H1 (cell line): Measurements from ENCODE around the gene EIF4E3. TPM values are rescaled to one million over a fixed set of nuclear protein-coding genes. Genes with fewer than 3 reads are reported as not detected.
A peak's percentile ranks its signal among the peaks of the same experiment; 100 is the strongest.

ENCODE experiments used
- CTCF ChIA-PET: fragments of 300-600 bp; sonication (Branson Sonifier 250); formaldehyde crosslinking; loops from one replicate; lab custom pipeline; 2021; ENCODE audit not compliant: partially characterized antibody; lab: Charles Lee
- POLR2A ChIA-PET: fragments of 300-600 bp; sonication (Branson Sonifier 250); formaldehyde crosslinking; loops from one replicate; lab custom pipeline; 2021; ENCODE audit warnings: inconsistent platforms; ENCODE audit not compliant: partially characterized antibody; lab: Charles Lee
- DNase-seq, 2 experiments: peaks; one replicate each; pipeline versions ENCODE4 v3.0.0 to v3.0.0-alpha.2; 2010 to 2022; ENCODE audit warnings: low spot score in 2 of 2, low read depth in 1 of 2, mixed read lengths in 1 of 2
- FAIRE-seq: peaks from 2 replicates; lab custom pipeline; 2011; peaks lifted over from hg19 to GRCh38; lab: Jason Lieb, UNC
- H2AFZ ChIP-seq: 2 replicates; pipeline ENCODE4 v1.8.1; 2012; ENCODE audit warnings: low read length, inconsistent platforms
- H2AK5ac ChIP-seq: 2 replicates; pipeline ENCODE4 v1.6.1; 2013; ENCODE audit warnings: low read depth, low read length
- H2BK120ac ChIP-seq: replicated peaks from 2 replicates; pipeline ENCODE3; 2013; ENCODE audit warnings: low read depth, low read length, inconsistent platforms
- H2BK12ac ChIP-seq: 2 replicates; pipeline ENCODE4 v1.6.1; 2013; ENCODE audit warnings: low read depth, low read length
- H2BK15ac ChIP-seq: 2 replicates; pipeline ENCODE4 v1.6.1; 2013; ENCODE audit warnings: low read length
- H2BK20ac ChIP-seq: 2 replicates; pipeline ENCODE4 v1.6.1; 2013; ENCODE audit warnings: low read length
- H2BK5ac ChIP-seq: 2 replicates; pipeline ENCODE4 v1.6.1; 2013; ENCODE audit warnings: low read depth, low read length
- H3K14ac ChIP-seq: 2 replicates; pipeline ENCODE4 v1.6.1; 2013; ENCODE audit warnings: inconsistent platforms; ENCODE audit not compliant: insufficient read length
- H3K18ac ChIP-seq: 2 replicates; pipeline ENCODE4 v1.6.1; 2013; ENCODE audit warnings: low read length; ENCODE audit errors: extremely low read depth
- H3K23ac ChIP-seq: 2 replicates; pipeline ENCODE4 v1.6.1; 2013; ENCODE audit warnings: inconsistent platforms; ENCODE audit not compliant: insufficient read length
- H3K23me2 ChIP-seq: 2 replicates; pipeline ENCODE4 v1.6.1; 2013; ENCODE audit warnings: low read depth, low read length
- H3K27ac ChIP-seq: 2 replicates; pipeline ENCODE4 v1.6.1; 2011; ENCODE audit warnings: low read depth, low read length, inconsistent platforms
- H3K27me3 ChIP-seq, 4 experiments: replicated peaks in 1 of 4; 1 replicate in 1 of 4; 2 replicates in 3 of 4; pipeline versions ENCODE4 v1.6.1 to v1.8.1; 2011 to 2013; ENCODE audit warnings: low read length in 3 of 4, mild to moderate bottlenecking in 3 of 4, inconsistent platforms in 2 of 4, mixed read lengths in 2 of 4, moderate library complexity in 1 of 4; ENCODE audit not compliant: control insufficient read depth in 3 of 4, insufficient read depth in 3 of 4; ENCODE audit errors: extremely low read depth in 1 of 4
- H3K36me3 ChIP-seq, 4 experiments: 2 replicates each; pipeline versions ENCODE4 v1.6.1 to v1.8.1; 2011 to 2013; ENCODE audit warnings: mild to moderate bottlenecking in 4 of 4, low read length in 3 of 4, moderate library complexity in 2 of 4, control low read depth in 1 of 4, inconsistent platforms in 1 of 4; ENCODE audit not compliant: insufficient read depth in 4 of 4, control insufficient read depth in 2 of 4
- H3K4ac ChIP-seq: replicated peaks from 2 replicates; pipeline ENCODE3; 2013; ENCODE audit warnings: low read length, low read depth, mixed read lengths, inconsistent platforms; ENCODE audit not compliant: insufficient read length
- H3K4me1 ChIP-seq, 4 experiments: replicated peaks in 1 of 4; 1 replicate in 1 of 4; 2 replicates in 3 of 4; pipeline versions ENCODE4 v1.6.1 to v1.8.1; 2011 to 2013; ENCODE audit warnings: low read length in 3 of 4, inconsistent platforms in 2 of 4, mixed read lengths in 1 of 4; ENCODE audit not compliant: insufficient read depth in 4 of 4, control insufficient read depth in 3 of 4
- H3K4me2 ChIP-seq, 2 experiments: 2 replicates each; pipeline versions ENCODE4 v1.6.1 to v1.8.1; 2011 to 2013; ENCODE audit warnings: low read depth in 2 of 2, low read length in 2 of 2, control low read depth in 1 of 2, inconsistent platforms in 1 of 2, mild to moderate bottlenecking in 1 of 2; ENCODE audit not compliant: insufficient read depth in 1 of 2
- H3K4me3 ChIP-seq, 4 experiments: fragments of 200-600, 300-600 bp in 1 of 4; sonication (generic), shearing (Covaris generic), sonication (Bioruptor Twin) in 1 of 4; 2 replicates each; pipeline versions ENCODE4 v1.5.1 to v1.8.1; 2011 to 2016; ENCODE audit warnings: low read length in 4 of 4, low read depth in 3 of 4, control low read depth in 2 of 4, inconsistent platforms in 2 of 4, mild to moderate bottlenecking in 2 of 4, mixed read lengths in 1 of 4, moderate library complexity in 1 of 4; ENCODE audit not compliant: insufficient read depth in 2 of 4; ENCODE audit errors: extremely low read depth in 1 of 4
- H3K56ac ChIP-seq: replicated peaks from 2 replicates; pipeline ENCODE3; 2013; ENCODE audit warnings: low read depth, mild to moderate bottlenecking, mixed read lengths, low read length, inconsistent platforms; ENCODE audit not compliant: insufficient read length
- H3K79me1 ChIP-seq: 2 replicates; pipeline ENCODE4 v1.6.1; 2013; ENCODE audit warnings: low read depth, low read length, control low read depth
- H3K79me2 ChIP-seq, 2 experiments: 2 replicates each; pipeline versions ENCODE4 v1.6.1 to v1.8.1; 2012 to 2013; ENCODE audit warnings: low read length in 2 of 2, mild to moderate bottlenecking in 2 of 2, inconsistent platforms in 1 of 2; ENCODE audit not compliant: insufficient read depth in 2 of 2, control insufficient read depth in 1 of 2
- H3K9ac ChIP-seq, 4 experiments: replicated peaks in 1 of 4; 1 replicate in 1 of 4; 2 replicates in 3 of 4; pipeline versions ENCODE4 v1.6.1 to v1.8.1; 2011 to 2013; ENCODE audit warnings: low read depth in 3 of 4, low read length in 3 of 4, control low read depth in 2 of 4, mild to moderate bottlenecking in 2 of 4, moderate library complexity in 2 of 4, inconsistent platforms in 1 of 4; ENCODE audit errors: extremely low read depth in 1 of 4
- H3K9me3 ChIP-seq, 2 experiments: 2 replicates each; pipeline versions ENCODE4 v1.6.1 to v1.8.1; 2012 to 2013; ENCODE audit warnings: mild to moderate bottlenecking in 2 of 2, moderate library complexity in 2 of 2, control low read depth in 1 of 2, inconsistent platforms in 1 of 2, low read depth in 1 of 2, low read length in 1 of 2, mixed read lengths in 1 of 2; ENCODE audit not compliant: insufficient read depth in 2 of 2
- H4K20me1 ChIP-seq, 2 experiments: replicated peaks in 1 of 2; 2 replicates each; pipeline versions ENCODE3 to v1.8.1; 2011 to 2013; ENCODE audit warnings: inconsistent platforms in 2 of 2, low read length in 2 of 2, mild to moderate bottlenecking in 1 of 2; ENCODE audit not compliant: insufficient read depth in 2 of 2, control insufficient read depth in 1 of 2
- H4K5ac ChIP-seq: 2 replicates; pipeline ENCODE4 v1.6.1; 2013; ENCODE audit warnings: low read length, low read depth, mixed read lengths, inconsistent platforms; ENCODE audit not compliant: insufficient read length
- H4K8ac ChIP-seq: 2 replicates; pipeline ENCODE4 v1.8.0; 2013; ENCODE audit warnings: mild to moderate bottlenecking, moderate library complexity, low read length, inconsistent platforms; ENCODE audit not compliant: insufficient read depth; ENCODE audit errors: extremely low read depth
- H4K91ac ChIP-seq: replicated peaks from 2 replicates; pipeline ENCODE3; 2013; ENCODE audit warnings: low read length, mixed read lengths, inconsistent platforms; ENCODE audit not compliant: insufficient read length
- BACH1 ChIP-seq: IDR thresholded peaks from 2 replicates; pipeline ENCODE4 v1.6.1; 2012; ENCODE audit warnings: low read length, improper control_type of control experiment
- BCL11A ChIP-seq, 2 experiments: IDR thresholded peaks; one replicate each; pipeline ENCODE4 v1.6.1; 2011; ENCODE audit warnings: low read depth in 2 of 2, low read length in 2 of 2, mild to moderate bottlenecking in 2 of 2
- HDAC2 ChIP-seq, 2 experiments: fragments of 300-600 bp in 1 of 2; sonication (generic) in 1 of 2; IDR thresholded peaks; 2 replicates each; pipeline ENCODE4 v1.6.1; 2011 to 2012; ENCODE audit warnings: low read depth in 2 of 2, low read length in 2 of 2, mild to moderate bottlenecking in 2 of 2, moderate library complexity in 2 of 2, borderline replicate concordance in 1 of 2, inconsistent platforms in 1 of 2
- JUND ChIP-seq: IDR thresholded peaks from 2 replicates; pipeline ENCODE4 v1.6.1; 2011; ENCODE audit warnings: mild to moderate bottlenecking, improper control_type of control experiment, low read length
- KDM5A ChIP-seq: fragments of 200-600 bp; IDR thresholded peaks from 2 replicates; pipeline ENCODE4 v1.7.1; 2012; ENCODE audit warnings: mild to moderate bottlenecking, low read length, inconsistent platforms, mixed read lengths
- NANOG ChIP-seq: IDR thresholded peaks from 2 replicates; pipeline ENCODE4 v1.6.1; 2011; ENCODE audit warnings: low read length, low read depth, mild to moderate bottlenecking, inconsistent platforms; ENCODE audit not compliant: insufficient read depth, poor library complexity, severe bottlenecking
- SIRT6 ChIP-seq: IDR thresholded peaks from one replicate; pipeline ENCODE4 v1.7.1; 2012; ENCODE audit warnings: low read length, inconsistent platforms
- SP2 ChIP-seq: IDR thresholded peaks from 2 replicates; pipeline ENCODE4 v1.6.1; 2012; ENCODE audit warnings: mild to moderate bottlenecking, low read length, inconsistent platforms
- polyA plus RNA-seq, 7 experiments: library from polyadenylated mRNA; depleted of rRNA in 3 of 7; stranded (reverse) in 5 of 7; unstranded in 2 of 7; fragments of >200 nt in 5 of 7; fragments of 200-250 nt in 2 of 7; gene quantifications; 1 replicate in 5 of 7; 2 replicates in 1 of 7; 4 replicates in 1 of 7; pipeline versions ENCODE4 v1.2.1 to v1.2.3, GENCODE V29; 2011 to 2013; ENCODE audit warnings: missing spikeins in 2 of 7, mixed read lengths in 2 of 7
- total RNA-seq: library from RNA; stranded (reverse); fragmentation: NEBNext Ultra II Directional; extraction: Animal tissue kit (Norgen Biotek cat#: 25700); gene quantifications from 2 replicates; pipeline ENCODE4 v1.2.1, GENCODE V29; 2021
- TF ChIP-seq, protein P1 (sequence below): IDR thresholded peaks from 2 replicates; pipeline ENCODE4 v1.6.1; 2011; ENCODE audit warnings: low read depth, mild to moderate bottlenecking, low read length; ENCODE audit not compliant: insufficient read depth

EIF4E3 gene
- total and polyA plus RNA-seq, 2 of the 8 experiments (the other 6 are each of a cell fraction or from before 2014, with no cell fraction given): 5.2 to 17.0 TPM

- no peak overlapping the region for H3K23ac ChIP-seq
- no peaks in the 10 kb centered on the region for H3K9me3 ChIP-seq
- POLR2A ChIA-PET: interaction anchor here (1.3 to 2.1 kb wide), 2 partner anchors 10 to 149 kb away, joined by 3 to 5 read pairs; no protein-coding TSS in a partner anchor
- H4K20me1 ChIP-seq: peaks cover 0 to 5% of the 10 kb centered on the region in 2 experiments
- peaks cover 9% of the 10 kb centered on the region for H3K23me2 ChIP-seq
- H3K36me3 ChIP-seq: no peaks in the 10 kb centered on the region
- CTCF ChIA-PET: interaction anchor here (0.5 to 3.4 kb wide), 4 partner anchors 9 to 980 kb away, joined by 3 to 18 read pairs (median 4); no protein-coding TSS in a partner anchor
- no peaks in the 10 kb centered on the region for H3K79me2 ChIP-seq
- H2BK15ac ChIP-seq: no peak overlapping the region
- no peak overlapping the region for H2AK5ac ChIP-seq
- no peak overlapping the region for H4K8ac ChIP-seq
- no peak overlapping the region for H3K9ac ChIP-seq
- H4K5ac ChIP-seq: no peak overlapping the region
- H3K27ac ChIP-seq: no peak overlapping the region
- H3K4ac ChIP-seq: no peak overlapping the region
- H2BK20ac ChIP-seq: no peak overlapping the region
- no peak overlapping the region for H2AFZ ChIP-seq
- no peak overlapping the region for H3K56ac ChIP-seq
- H3K14ac ChIP-seq: no peak overlapping the region
- H2BK120ac ChIP-seq: no peak overlapping the region
- TF ChIP-seq SP2 (no peak), BCL11A (IDR thresholded peaks at IDR 0.05; ENCODE audit: low read depth in 2 of 2, low read length in 2 of 2) (no peak), SIRT6 (no peak), NANOG (no peak), KDM5A (no peak), JUND (no peak), HDAC2 (IDR thresholded peaks at IDR 0.05; ENCODE audit: borderline replicate concordance in 1 of 2, low read depth in 2 of 2, low read length in 2 of 2) (no peak), BACH1 (no peak)
- TF ChIP-seq, protein P1, sequence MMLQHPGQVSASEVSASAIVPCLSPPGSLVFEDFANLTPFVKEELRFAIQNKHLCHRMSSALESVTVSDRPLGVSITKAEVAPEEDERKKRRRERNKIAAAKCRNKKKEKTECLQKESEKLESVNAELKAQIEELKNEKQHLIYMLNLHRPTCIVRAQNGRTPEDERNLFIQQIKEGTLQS: no peak
- TF ChIP-seq, all 59 proteins: peak for 0
- DNase-seq (no peak), FAIRE-seq (no peak)
- Histone ChIP-seq H3K4me3 (peak overlapping the region; percentile 67 to 84 (median 76); a peak in 5 of 8 replicates), H4K91ac (no peak overlapping the region), H3K4me1 (peaks cover 6 to 18% (median 8%) of the 10 kb centered on the region in 4 experiments), H2BK12ac (no peak overlapping the region), H3K18ac (no peak overlapping the region), H3K27me3 (peaks cover 3 to 19% (median 16%) of the 10 kb centered on the region in 4 experiments), H2BK5ac (no peak overlapping the region), H3K4me2 (peak overlapping the region; percentile 87 to 97), H3K79me1 (no peaks in the 10 kb centered on the region; the same call in 1 of the 2 replicates)
Observed at GRCh38 chr3:71724171-71724453, 1.1 kb downstream of the EIF4E3 start.
